MM.1S (cell line): ENCODE data around the gene PRR5.

Experiments
- DNase-seq: peaks from one replicate; pipeline ENCODE4 v3.0.0-alpha.2; 2015
- H2AFZ ChIP-seq: fragments of 300-600 bp; sonication (generic); 2 replicates; pipeline ENCODE4 v1.6.0; 2016; ENCODE audit warnings: antibody characterized with exemption, low read length
- H3F3A ChIP-seq: fragments of 300-600 bp; sonication (generic); 2 replicates; pipeline ENCODE4 v1.6.1; 2016; ENCODE audit warnings: mild to moderate bottlenecking, antibody characterized with exemption, low read length, moderate library complexity, mixed read lengths; ENCODE audit not compliant: insufficient read depth
- H3K27ac ChIP-seq: fragments of 300-600 bp; sonication (generic); 2 replicates; pipeline ENCODE4 v1.5.1; 2016; ENCODE audit warnings: mild to moderate bottlenecking, low read length
- H3K27me3 ChIP-seq: fragments of 300-600 bp; sonication (generic); replicated peaks from 2 replicates; pipeline ENCODE4 v1.6.0; 2016; ENCODE audit warnings: low read length; ENCODE audit not compliant: insufficient read depth
- H3K36me3 ChIP-seq: fragments of 300-600 bp; sonication (generic); replicated peaks from 2 replicates; pipeline ENCODE4 v1.6.1; 2016; ENCODE audit warnings: mild to moderate bottlenecking, low read length, mixed read lengths; ENCODE audit not compliant: insufficient read depth
- H3K4me1 ChIP-seq: fragments of 300-600 bp; sonication (generic); 2 replicates; pipeline ENCODE4 v1.6.1; 2016; ENCODE audit warnings: low read length, mixed read lengths
- H3K4me2 ChIP-seq: fragments of 300-600 bp; sonication (generic); 2 replicates; pipeline ENCODE4 v1.6.0; 2016; ENCODE audit warnings: low read depth, low read length
- H3K4me3 ChIP-seq: fragments of 300-600 bp; sonication (generic); 2 replicates; pipeline ENCODE4 v1.5.1; 2016; ENCODE audit warnings: low read length, mixed read lengths
- H3K79me2 ChIP-seq: fragments of 300-600 bp; sonication (generic); 2 replicates; pipeline ENCODE4 v1.6.1; 2016; ENCODE audit warnings: mixed run types, low read length, mixed read lengths
- H3K9ac ChIP-seq: fragments of 300-600 bp; sonication (generic); 2 replicates; pipeline ENCODE4 v1.6.1; 2016; ENCODE audit warnings: low read length, mixed read lengths
- H3K9me2 ChIP-seq: fragments of 300-600 bp; sonication (generic); replicated peaks from 2 replicates; pipeline ENCODE4 v1.6.1; 2016; ENCODE audit warnings: mild to moderate bottlenecking, low read length, mixed read lengths; ENCODE audit not compliant: insufficient read depth
- H3K9me3 ChIP-seq: fragments of 300-600 bp; sonication (generic); replicated peaks from 2 replicates; pipeline ENCODE4 v1.6.1; 2016; ENCODE audit warnings: mild to moderate bottlenecking, low read length, mixed read lengths; ENCODE audit not compliant: insufficient read depth
- H4K20me1 ChIP-seq: fragments of 300-600 bp; sonication (generic); 2 replicates; pipeline ENCODE4 v1.6.1; 2016; ENCODE audit warnings: mild to moderate bottlenecking, low read length, moderate library complexity, mixed read lengths; ENCODE audit not compliant: insufficient read depth
- CTCF ChIP-seq: fragments of 300-600 bp; sonication (generic); IDR thresholded peaks from 2 replicates; pipeline ENCODE4 v1.5.1; 2016; ENCODE audit warnings: antibody characterized with exemption, low read length, mixed read lengths
- EZH2 ChIP-seq: fragments of 300-600 bp; sonication (generic); optimal IDR thresholded peaks from 2 replicates; pipeline ENCODE3; 2017; ENCODE audit warnings: low read depth, mild to moderate bottlenecking, antibody characterized with exemption, low read length, mixed read lengths
- EZH2phosphoT487 ChIP-seq: fragments of 300-600 bp; sonication (generic); IDR thresholded peaks from 2 replicates; pipeline ENCODE4 v1.6.1; 2018; ENCODE audit warnings: antibody characterized with exemption, low read length

PRR5 gene

DNA sequence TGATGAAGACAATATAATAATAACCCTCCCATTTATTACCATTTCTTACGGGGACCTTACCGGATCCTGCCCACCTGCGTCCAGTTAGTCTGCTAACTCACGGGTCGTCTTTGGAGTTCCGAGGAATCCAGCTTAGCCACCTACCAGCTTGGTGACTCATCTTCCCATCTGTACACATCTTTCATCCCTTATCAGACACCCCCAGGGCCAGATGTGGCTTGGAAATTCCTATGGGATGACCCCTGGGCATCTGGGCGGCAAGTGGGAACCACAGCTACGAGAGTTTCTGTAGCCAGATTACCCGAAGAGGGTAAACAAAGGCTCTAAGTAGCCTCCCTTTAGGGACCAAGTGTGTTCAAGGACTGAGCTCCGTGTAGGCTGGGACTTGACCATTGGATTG is 12.8 kb upstream of the PRR5 start:
- H4K20me1 ChIP-seq: no peaks in the 10 kb centered on the region
- no peaks in the 10 kb centered on the region for H3K9me2 ChIP-seq
- no peaks in the 10 kb centered on the region for H3K9me3 ChIP-seq
- H3K4me2 ChIP-seq: no peak overlapping the region
- no peaks in the 10 kb centered on the region for H3F3A ChIP-seq
- TF ChIP-seq EZH2phosphoT487 (no peak), CTCF (no peak), EZH2 (no peak)
- H3K9ac ChIP-seq: no peak overlapping the region
- no peak overlapping the region for H3K4me3 ChIP-seq
- no peak overlapping the region for H3K27ac ChIP-seq
- no peaks in the 10 kb centered on the region for H3K79me2 ChIP-seq
- peaks cover 76% of the 10 kb centered on the region for H3K27me3 ChIP-seq
- no peak for DNase-seq
- H3K36me3 ChIP-seq: no peaks in the 10 kb centered on the region
- H2AFZ ChIP-seq: no peak overlapping the region
- H3K4me1 ChIP-seq: 0 out of 2 replicates have a peak, but pooled peaks cover 9% of the 10 kb centered on the region

- no peaks in the 10 kb centered on the region for H3F3A ChIP-seq
- no peak overlapping the region for H3K4me3 ChIP-seq
- no peaks in the 10 kb centered on the region for H3K9me3 ChIP-seq
- H3K27me3 ChIP-seq: peaks cover 82% of the 10 kb centered on the region
- no peak for DNase-seq
- no peak overlapping the region for H3K4me2 ChIP-seq
- no peaks in the 10 kb centered on the region for H4K20me1 ChIP-seq
- H2AFZ ChIP-seq: no peak overlapping the region
- no peak overlapping the region for H3K9ac ChIP-seq
- H3K9me2 ChIP-seq: no peaks in the 10 kb centered on the region
- H3K79me2 ChIP-seq: no peaks in the 10 kb centered on the region
- H3K4me1 ChIP-seq: 0 out of 2 replicates have a peak, but pooled peaks cover 8% of the 10 kb centered on the region
- no peaks in the 10 kb centered on the region for H3K36me3 ChIP-seq
- H3K27ac ChIP-seq: no peak overlapping the region
- TF ChIP-seq EZH2phosphoT487 (no peak), CTCF (no peak), EZH2 (no peak)
Observed at GRCh38 chr22:44689915-44690524, 12.0 kb upstream of the PRR5 start.

DNA sequence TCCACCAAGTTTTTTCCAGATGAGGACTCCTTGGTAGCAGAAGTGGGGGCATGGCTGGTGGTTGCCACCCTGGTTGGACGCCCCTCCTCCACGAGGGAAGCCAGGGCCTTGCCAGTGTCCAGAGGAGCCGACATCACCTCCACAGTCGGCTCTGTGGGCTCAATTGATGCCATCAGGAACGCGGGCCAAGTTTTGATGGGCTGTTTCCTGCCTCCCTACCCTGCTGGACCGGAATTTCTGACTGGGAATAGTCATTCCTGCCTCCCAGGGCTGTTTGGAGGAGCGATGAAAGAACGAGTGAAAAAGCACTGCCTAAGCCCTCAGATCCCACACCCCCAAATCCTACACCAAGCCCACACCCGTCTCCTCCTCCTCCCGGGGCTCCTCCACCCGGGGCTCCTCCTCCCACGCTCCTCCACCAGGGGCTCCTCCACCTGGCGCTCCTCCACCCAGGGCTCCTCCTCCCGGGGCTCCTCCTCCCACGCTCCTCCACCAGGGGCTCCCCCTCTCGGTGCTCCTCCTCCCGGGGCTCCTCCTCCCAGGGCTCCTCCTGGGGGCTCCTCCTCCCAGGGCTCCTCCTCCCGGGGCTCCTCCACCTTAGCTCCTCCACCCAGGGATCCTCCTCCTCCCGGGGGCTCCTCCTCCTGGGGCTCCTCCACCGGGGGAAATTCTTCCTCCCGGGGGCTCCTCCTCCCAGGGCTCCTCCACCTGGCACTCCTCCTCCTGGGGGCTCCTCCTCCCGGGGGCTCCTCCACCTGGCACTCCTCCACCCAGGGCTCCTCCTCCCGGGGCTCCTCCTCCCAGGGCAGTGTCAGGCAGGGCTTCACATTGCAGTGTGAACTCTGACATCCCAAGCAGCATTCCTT is 10.0 kb upstream of the PRR5 start:
- Histone ChIP-seq H3K36me3 (no peaks in the 10 kb centered on the region), H3K4me2 (no peak overlapping the region), H3K9me2 (no peaks in the 10 kb centered on the region), H3K4me1 (no peaks in the 10 kb centered on the region), H3K27ac (no peak overlapping the region), H4K20me1 (no peaks in the 10 kb centered on the region), H2AFZ (no peak overlapping the region), H3K27me3 (peaks cover 72% of the 10 kb centered on the region), H3K9ac (no peak overlapping the region), H3K79me2 (no peaks in the 10 kb centered on the region), H3F3A (no peaks in the 10 kb centered on the region), H3K9me3 (no peaks in the 10 kb centered on the region), H3K4me3 (no peak overlapping the region)
- no peak for TF ChIP-seq EZH2phosphoT487
- DNase-seq: no peak

GRCh38 chr22:44692662-44693007 is 9.4 kb upstream of the PRR5 start:
- H3F3A ChIP-seq: no peaks in the 10 kb centered on the region
- H3K4me3 ChIP-seq: no peak overlapping the region
- DNase-seq: no peak
- no peaks in the 10 kb centered on the region for H3K36me3 ChIP-seq
- H3K9ac ChIP-seq: no peak overlapping the region
- H3K9me3 ChIP-seq: no peaks in the 10 kb centered on the region
- no peak overlapping the region for H2AFZ ChIP-seq
- H3K27ac ChIP-seq: no peak overlapping the region
- H3K27me3 ChIP-seq: peaks cover 66% of the 10 kb centered on the region
- no peaks in the 10 kb centered on the region for H4K20me1 ChIP-seq
- no peaks in the 10 kb centered on the region for H3K4me1 ChIP-seq
- no peaks in the 10 kb centered on the region for H3K9me2 ChIP-seq
- TF ChIP-seq CTCF: no peak
- no peak for TF ChIP-seq EZH2
- TF ChIP-seq EZH2phosphoT487: no peak
- H3K79me2 ChIP-seq: no peaks in the 10 kb centered on the region
- H3K4me2 ChIP-seq: no peak overlapping the region
